Measurements from ENCODE around the gene TMEM115. TPM values are rescaled to one million over a fixed set of nuclear protein-coding genes. Genes with fewer than 3 reads are reported as not detected.
"Not testable (repeated sequence)": the region's sequence is repeated elsewhere in the genome, so short reads cannot be mapped to it uniquely, and the experiment has no call there.

The TMEM115 gene
- total and polyA plus RNA-seq, 11 donors, result 20.5 to 57.3 (median 28.9) TPM

DNA sequence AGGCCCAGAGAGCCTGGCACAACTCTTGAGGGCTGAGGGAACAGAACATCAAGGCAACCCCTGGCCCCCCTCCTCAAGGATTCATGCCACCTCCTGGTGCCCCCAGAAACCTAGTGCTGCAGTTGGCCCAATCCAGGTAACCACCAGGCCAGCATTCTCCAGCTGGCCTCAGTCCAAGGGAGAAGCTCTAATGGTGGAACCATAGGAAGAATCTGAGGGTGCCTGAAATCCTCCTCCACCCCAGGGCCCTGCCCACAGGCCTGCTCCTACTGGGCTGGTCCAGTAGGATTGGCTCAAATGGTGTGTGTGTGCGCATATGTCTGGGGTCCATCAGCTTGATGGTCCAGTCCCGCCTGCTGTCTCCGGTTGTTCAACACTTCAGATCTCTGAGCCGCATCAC is 44.5 kb downstream of the TMEM115 start:
- H3K36me3 ChIP-seq, result peaks cover 0 to 56% (median 42%) of the 10 kb centered on the region in 9 donors
- no peak overlapping the region for H3K27ac ChIP-seq
- intact Hi-C loops (cut with DNase I), result no loop called here
- H3K9me3 ChIP-seq, result no peaks in the 10 kb centered on the region
- no peaks in the 10 kb centered on the region for H3K27me3 ChIP-seq
- peak in 3 of 4 donors; percentile 11 to 25 (median 23) for ATAC-seq
- TF ChIP-seq POLR2A (IDR thresholded peaks at IDR 0.05) (no peak), CTCF (IDR thresholded peaks at IDR 0.05) (no peak)
- peak in 2 of 5 donors; percentile 18 to 21 for DNase-seq
- peaks cover 5 to 38% (median 30%) of the 10 kb centered on the region in 12 donors for H3K4me1 ChIP-seq
- H3K4me3 ChIP-seq, result no peak overlapping the region
- 86 to 98% (median 97%) methylated on average over 4 of the region's 4 CpGs for WGBS, 4 donors

GRCh38 chr3:50314342-50314741 is 45.0 kb downstream of the TMEM115 start:
- Histone ChIP-seq H3K27ac (no peak overlapping the region), H3K9me3 (no peaks in the 10 kb centered on the region), H3K4me1 (peaks cover 5 to 33% (median 26%) of the 10 kb centered on the region in 12 donors), H3K27me3 (no peaks in the 10 kb centered on the region), H3K36me3 (peaks cover 0 to 51% (median 37%) of the 10 kb centered on the region in 9 donors), H3K4me3 (no peak overlapping the region)
- DNase-seq (peak in 2 of 5 donors; percentile 13 to 17), ATAC-seq (peak in 3 of 4 donors; percentile 4 to 8 (median 4))
- no peak for TF ChIP-seq CTCF (IDR thresholded peaks at IDR 0.05)
- no peak for TF ChIP-seq POLR2A (IDR thresholded peaks at IDR 0.05)
- WGBS, 4 donors, result 65 to 85% (median 76%) methylated on average over 3 of the region's 3 CpGs
- intact Hi-C loops (cut with DNase I), result no loop called here

DNA sequence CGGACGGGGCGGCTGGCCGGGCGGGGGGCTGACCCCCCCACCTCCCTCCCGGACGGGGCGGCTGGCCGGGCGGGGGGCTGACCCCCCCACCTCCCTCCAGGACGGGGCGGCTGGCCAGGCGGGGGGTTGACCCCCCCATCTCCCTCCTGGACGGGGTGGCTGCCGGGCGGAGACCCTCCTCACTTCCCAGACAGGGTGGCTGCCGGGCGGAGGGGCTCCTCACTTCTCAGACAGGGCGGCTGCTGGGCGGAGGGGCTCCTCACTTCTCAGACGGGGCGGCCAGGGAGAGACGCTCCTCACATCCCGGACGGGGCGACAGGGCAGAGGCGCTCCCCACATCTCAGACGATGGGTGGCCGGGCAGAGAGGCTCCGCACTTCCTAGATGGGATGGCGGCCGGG is 47.3 kb downstream of the TMEM115 start:
- WGBS, 4 donors, result 89 to 93% (median 92%) methylated on average over 6 to 32 of the region's 32 CpGs; no CpG with 5 or more reads in 1 of the 4 donors
- peak in 1 of 5 donors; percentile 9 for DNase-seq
- H3K4me3 ChIP-seq; H3K27me3 ChIP-seq; intact Hi-C loops (cut with DNase I); ATAC-seq; H3K9me3 ChIP-seq; H3K27ac ChIP-seq: not testable (repeated sequence)
- H3K4me1 ChIP-seq, result peaks cover 0 to 10% (median 4%) of the 10 kb centered on the region in 12 donors
- peaks cover 0 to 28% (median 14%) of the 10 kb centered on the region in 9 donors for H3K36me3 ChIP-seq

Other genes with a start within 250 kb of the TMEM115 start
- 10 to 100 TPM in 6 of 9 donors, 1 to 10 TPM in 3; 6.1 to 94.1 (median 11.3) TPM for gene SEMA3F, start 204.2 kb downstream of the TMEM115 start, total RNA-seq
- gene SEMA3F, start 204.2 kb downstream of the TMEM115 start, polyA plus RNA-seq, result 10 to 100 TPM in 1 of 2 donors, 1 to 10 TPM in 1; 9.3 to 23.9 TPM
- gene GNAT1, start 167.9 kb downstream of the TMEM115 start, total RNA-seq, result under 1 TPM in 1 of 9 donors, not detected in 8; 0.40 TPM
- gene GNAT1, start 167.9 kb downstream of the TMEM115 start, polyA plus RNA-seq, result not detected
- gene SLC38A3, start 154.2 kb downstream of the TMEM115 start, total RNA-seq, result 10 to 100 TPM in 3 of 9 donors, 1 to 10 TPM in 6; 3.6 to 14.8 (median 8.4) TPM
- gene SLC38A3, start 154.2 kb downstream of the TMEM115 start, polyA plus RNA-seq, result 1 to 10 TPM; 1.0 to 8.8 TPM
- gene GNAI2, start 123.3 kb downstream of the TMEM115 start, total RNA-seq, result 100 to 1,000 TPM; 106 to 365 (median 140) TPM
- gene GNAI2, start 123.3 kb downstream of the TMEM115 start, polyA plus RNA-seq, result 100 to 1,000 TPM in 1 of 2 donors, 10 to 100 TPM in 1; 93.2 to 180 TPM
- gene SEMA3B, start 90.4 kb downstream of the TMEM115 start, total RNA-seq, result 10 to 100 TPM; 12.9 to 60.1 (median 17.8) TPM
- gene SEMA3B, start 90.4 kb downstream of the TMEM115 start, polyA plus RNA-seq, result 10 to 100 TPM; 21.1 to 37.5 TPM
- 10 to 100 TPM in 8 of 9 donors, 1 to 10 TPM in 1; 8.8 to 68.3 (median 31.5) TPM for gene LSMEM2, start 80.4 kb downstream of the TMEM115 start, total RNA-seq
- gene LSMEM2, start 80.4 kb downstream of the TMEM115 start, polyA plus RNA-seq, result 10 to 100 TPM in 1 of 2 donors, 1 to 10 TPM in 1; 1.3 to 29.7 TPM
- 10 to 100 TPM; 47.5 to 94.9 (median 61.4) TPM for gene IFRD2, start 67.1 kb downstream of the TMEM115 start, total RNA-seq
- 100 to 1,000 TPM in 1 of 2 donors, 10 to 100 TPM in 1; 80.5 to 106 TPM for gene IFRD2, start 67.1 kb downstream of the TMEM115 start, polyA plus RNA-seq
- 1 to 10 TPM; 1.0 to 3.2 (median 1.6) TPM for gene HYAL3, start 60.1 kb downstream of the TMEM115 start, total RNA-seq
- 1 to 10 TPM; 2.1 to 3.1 TPM for gene HYAL3, start 60.1 kb downstream of the TMEM115 start, polyA plus RNA-seq
- 10 to 100 TPM in 4 of 9 donors, 1 to 10 TPM in 5; 8.0 to 13.9 (median 9.8) TPM for gene NAA80, start 60.1 kb downstream of the TMEM115 start, total RNA-seq
- 10 to 100 TPM in 1 of 2 donors, 1 to 10 TPM in 1; 5.0 to 10.4 TPM for gene NAA80, start 60.1 kb downstream of the TMEM115 start, polyA plus RNA-seq
- gene HYAL1, start 55.9 kb downstream of the TMEM115 start, total RNA-seq, result 10 to 100 TPM; 36.9 to 99.7 (median 57.8) TPM
- 10 to 100 TPM; 37.6 to 60.7 TPM for gene HYAL1, start 55.9 kb downstream of the TMEM115 start, polyA plus RNA-seq
- 100 to 1,000 TPM in 2 of 9 donors, 10 to 100 TPM in 7; 24.0 to 234 (median 48.5) TPM for gene HYAL2, start 36.8 kb downstream of the TMEM115 start, total RNA-seq
- gene HYAL2, start 36.8 kb downstream of the TMEM115 start, polyA plus RNA-seq, result 100 to 1,000 TPM in 1 of 2 donors, 10 to 100 TPM in 1; 52.2 to 119 TPM
- 10 to 100 TPM; 24.5 to 34.9 (median 29.0) TPM for gene TUSC2, start 31.3 kb downstream of the TMEM115 start, total RNA-seq
- 10 to 100 TPM; 27.6 to 68.1 TPM for gene TUSC2, start 31.3 kb downstream of the TMEM115 start, polyA plus RNA-seq
- 10 to 100 TPM in 7 of 9 donors, 1 to 10 TPM in 2; 7.9 to 25.5 (median 11.4) TPM for gene RASSF1, start 18.7 kb downstream of the TMEM115 start, total RNA-seq
- 10 to 100 TPM; 14.2 to 58.6 TPM for gene RASSF1, start 18.7 kb downstream of the TMEM115 start, polyA plus RNA-seq
- gene ZMYND10, start 13.8 kb downstream of the TMEM115 start, total RNA-seq, result 1 to 10 TPM in 2 of 9 donors, under 1 TPM in 2, not detected in 5; 0.49 to 1.4 (median 1.0) TPM
- gene ZMYND10, start 13.8 kb downstream of the TMEM115 start, polyA plus RNA-seq, result under 1 TPM; 0.15 to 0.29 TPM
- gene NPRL2, start 8.7 kb downstream of the TMEM115 start, total RNA-seq, result 10 to 100 TPM; 12.0 to 18.4 (median 15.3) TPM
- gene NPRL2, start 8.7 kb downstream of the TMEM115 start, polyA plus RNA-seq, result 10 to 100 TPM; 14.4 to 19.0 TPM
- 10 to 100 TPM in 2 of 9 donors, 1 to 10 TPM in 7; 4.9 to 16.5 (median 7.8) TPM for gene CYB561D2, start 8.7 kb downstream of the TMEM115 start, total RNA-seq
- gene CYB561D2, start 8.7 kb downstream of the TMEM115 start, polyA plus RNA-seq, result 10 to 100 TPM in 1 of 2 donors, 1 to 10 TPM in 1; 6.7 to 18.6 TPM
- 1 to 10 TPM in 8 of 9 donors, under 1 TPM in 1; 0.95 to 3.6 (median 2.7) TPM for gene CACNA2D2, start 144.1 kb upstream of the TMEM115 start, total RNA-seq
- gene CACNA2D2, start 144.1 kb upstream of the TMEM115 start, polyA plus RNA-seq, result 1 to 10 TPM in 1 of 2 donors, under 1 TPM in 1; 0.49 to 1.5 TPM
- gene C3orf18, start 208.2 kb upstream of the TMEM115 start, total RNA-seq, result 10 to 100 TPM; 25.4 to 56.8 (median 40.0) TPM
- 10 to 100 TPM; 28.7 to 28.9 TPM for gene C3orf18, start 208.2 kb upstream of the TMEM115 start, polyA plus RNA-seq
- 10 to 100 TPM in 7 of 9 donors, 1 to 10 TPM in 2; 7.8 to 19.7 (median 13.8) TPM for gene HEMK1, start 210.0 kb upstream of the TMEM115 start, total RNA-seq
- 10 to 100 TPM; 10.9 to 16.7 TPM for gene HEMK1, start 210.0 kb upstream of the TMEM115 start, polyA plus RNA-seq

Data from heart left ventricle (tissue), 16 donors.